Upper lobe of left lung (tissue), 6 donors: ENCODE results near the gene LEFTY2. TPM values are rescaled to one million over a fixed set of nuclear protein-coding genes. Genes with fewer than 3 reads are reported as not detected.
"Not testable (repeated sequence)": the region's sequence is repeated elsewhere in the genome, so short reads cannot be mapped to it uniquely, and the experiment has no call there.

Experiments
- ATAC-seq, 2 donors: fragments of 200-7000 bp; cut with Tn5 transposase; one replicate each; pipeline ENCODE4 v1.9.1; 2022; ENCODE audit warnings: mild to moderate bottlenecking in 2 of 2, moderate library complexity in 2 of 2; ENCODE audit not compliant: low FRiP score in 2 of 2
- DNase-seq, 2 donors: peaks; one replicate each; pipeline ENCODE4 v3.0.0-alpha.2; 2019 to 2020
- H3K27ac ChIP-seq, 4 donors: fragments of 200-600 bp; sonication (generic); one replicate each; pipeline ENCODE4 v1.5.1; 2016 to 2019
- H3K27me3 ChIP-seq, 4 donors: fragments of 200-600 bp; sonication (generic); one replicate each; pipeline ENCODE4 v1.5.1; 2017 to 2019
- H3K36me3 ChIP-seq, 4 donors: fragments of 200-600 bp; sonication (generic); one replicate each; pipeline ENCODE4 v1.5.1; 2016 to 2019
- H3K4me1 ChIP-seq, 4 donors: fragments of 200-600 bp; sonication (generic); one replicate each; pipeline ENCODE4 v1.5.1; 2018 to 2019
- H3K4me3 ChIP-seq, 4 donors: fragments of 200-600 bp; sonication (generic); one replicate each; pipeline ENCODE4 v1.5.1; 2017 to 2019; ENCODE audit warnings: mild to moderate bottlenecking in 2 of 4, moderate library complexity in 1 of 4
- H3K9me3 ChIP-seq, 4 donors: fragments of 200-600 bp; sonication (generic); one replicate each; pipeline ENCODE4 v1.5.1; 2018 to 2019
- EP300 ChIP-seq, 4 donors: sonication (generic); formaldehyde crosslinking; IDR thresholded peaks; one replicate each; pipeline ENCODE4 v1.5.1; 2017; ENCODE audit warnings: antibody characterized with exemption in 4 of 4, control low read depth in 2 of 4
- POLR2A ChIP-seq, 4 donors: fragments of 450-650 bp; IDR thresholded peaks; one replicate each; pipeline ENCODE4 v1.5.1; 2016 to 2017; ENCODE audit warnings: antibody characterized with exemption in 4 of 4, mild to moderate bottlenecking in 2 of 4
- POLR2AphosphoS5 ChIP-seq, 2 donors: sonication (generic); formaldehyde crosslinking; IDR thresholded peaks; one replicate each; pipeline ENCODE4 v1.5.1; 2017; ENCODE audit warnings: antibody characterized with exemption in 2 of 2
- WGBS, 2 donors: methylation state at CpG; one replicate each; pipeline ENCODE4 v1.1.5; 2017 to 2018; 5-methylcytosine and 5-hydroxymethylcytosine counted together
- total RNA-seq, 6 donors: library from RNA; depleted of rRNA in 4 of 6; stranded (reverse); fragments of >200 nt in 4 of 6; gene quantifications; one replicate each; pipeline versions ENCODE4 v1.1.0 to v1.2.1, GENCODE V29; 2016 to 2021
- TF ChIP-seq, protein P1 (sequence below), 6 experiments: fragments of 450-650 bp in 4 of 6; fragments of 200-600 bp in 2 of 6; sonication (generic) in 2 of 6; IDR thresholded peaks; one replicate each; pipeline ENCODE4 v1.5.1; 2016 to 2019; ENCODE audit warnings: antibody characterized with exemption in 6 of 6
- donor health status: DM: no; HTN: no; CAD: no; lungs with moderate emphysema.
- donor health status: DM: no; HTN: yes; CAD: no; lungs with severe emphysema.

The LEFTY2 gene
- total RNA-seq, 6 donors from 2014 or later: 0.44 to 2.9 (median 0.76) TPM; not detected in 2

DNA sequence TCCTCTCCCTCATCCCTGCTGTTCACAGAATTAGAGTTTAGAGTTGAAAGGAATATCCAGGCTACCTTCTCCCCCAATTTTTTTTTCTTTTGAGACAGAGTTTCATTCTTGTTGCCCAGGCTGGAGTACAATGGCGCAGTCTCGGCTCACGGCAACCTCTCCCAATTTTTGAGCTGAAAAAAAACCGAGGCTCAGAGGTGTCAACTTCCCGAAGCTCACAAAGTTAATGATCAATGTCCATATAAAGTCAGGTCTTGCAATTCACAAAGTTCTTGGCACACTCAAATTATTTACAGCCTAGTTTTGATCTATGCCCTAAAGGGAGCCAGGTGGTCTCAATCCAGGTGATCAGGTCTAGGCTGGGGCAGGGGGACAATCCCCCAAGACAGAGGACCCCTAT is 51.3 kb downstream of the LEFTY2 start:
- Histone ChIP-seq H3K4me3 (no peak overlapping the region), H3K27me3 (no peaks in the 10 kb centered on the region), H3K4me1 (peaks cover 0 to 2% (median 0%) of the 10 kb centered on the region in 4 donors), H3K36me3 (no peaks in the 10 kb centered on the region), H3K9me3 (no peaks in the 10 kb centered on the region), H3K27ac (no peak overlapping the region)
- ATAC-seq: no peak
- TF ChIP-seq, protein P1, sequence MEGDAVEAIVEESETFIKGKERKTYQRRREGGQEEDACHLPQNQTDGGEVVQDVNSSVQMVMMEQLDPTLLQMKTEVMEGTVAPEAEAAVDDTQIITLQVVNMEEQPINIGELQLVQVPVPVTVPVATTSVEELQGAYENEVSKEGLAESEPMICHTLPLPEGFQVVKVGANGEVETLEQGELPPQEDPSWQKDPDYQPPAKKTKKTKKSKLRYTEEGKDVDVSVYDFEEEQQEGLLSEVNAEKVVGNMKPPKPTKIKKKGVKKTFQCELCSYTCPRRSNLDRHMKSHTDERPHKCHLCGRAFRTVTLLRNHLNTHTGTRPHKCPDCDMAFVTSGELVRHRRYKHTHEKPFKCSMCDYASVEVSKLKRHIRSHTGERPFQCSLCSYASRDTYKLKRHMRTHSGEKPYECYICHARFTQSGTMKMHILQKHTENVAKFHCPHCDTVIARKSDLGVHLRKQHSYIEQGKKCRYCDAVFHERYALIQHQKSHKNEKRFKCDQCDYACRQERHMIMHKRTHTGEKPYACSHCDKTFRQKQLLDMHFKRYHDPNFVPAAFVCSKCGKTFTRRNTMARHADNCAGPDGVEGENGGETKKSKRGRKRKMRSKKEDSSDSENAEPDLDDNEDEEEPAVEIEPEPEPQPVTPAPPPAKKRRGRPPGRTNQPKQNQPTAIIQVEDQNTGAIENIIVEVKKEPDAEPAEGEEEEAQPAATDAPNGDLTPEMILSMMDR (IDR thresholded peaks at IDR 0.05): no peak
- TF ChIP-seq POLR2AphosphoS5 (IDR thresholded peaks at IDR 0.05): no peak
- TF ChIP-seq POLR2A (IDR thresholded peaks at IDR 0.05): no peak
- TF ChIP-seq EP300 (IDR thresholded peaks at IDR 0.05): no peak
- WGBS, 2 donors: 92 to 93% methylated on average over 5 of the region's 5 CpGs
- DNase-seq: no peak

DNA sequence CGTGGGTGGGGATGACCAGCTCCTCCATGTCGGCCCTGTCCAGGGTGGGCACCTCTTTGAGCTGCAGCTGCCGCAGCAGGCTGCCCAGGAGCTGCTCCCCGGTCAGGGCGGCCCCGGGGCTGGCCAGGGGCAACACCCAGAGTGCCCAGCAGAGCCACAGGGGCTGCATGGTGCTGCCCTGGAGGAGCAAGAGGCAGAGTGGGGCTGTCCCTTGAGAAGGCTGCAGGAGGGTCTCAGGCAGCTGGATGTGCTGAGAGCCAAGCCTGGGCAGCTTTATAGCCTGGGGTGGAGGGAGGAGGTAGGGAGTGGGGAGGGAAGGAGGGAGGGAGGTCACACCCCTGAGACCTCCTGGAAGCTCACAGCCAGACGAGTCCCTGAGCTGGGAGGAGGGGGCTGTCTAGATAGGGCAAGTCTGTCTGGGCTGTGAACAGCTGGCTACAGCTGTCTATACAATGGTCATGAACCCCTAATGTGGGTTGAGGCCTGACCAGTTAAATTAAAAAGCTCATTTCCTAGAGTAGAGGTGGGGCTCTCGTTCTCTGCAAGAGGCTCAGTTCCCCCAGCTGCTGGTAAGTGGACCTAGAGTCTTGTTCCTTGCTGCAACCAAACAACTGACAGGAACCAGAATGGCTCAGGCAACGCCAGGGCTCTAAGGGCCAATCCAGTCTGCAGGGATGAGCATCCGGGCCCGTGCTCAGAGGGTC is 52.0 kb downstream of the LEFTY2 start, which contains the start of gene LEFTY1:
Gene LEFTY1 (minus strand): TSS at position 249 of the 704 bp plus-strand sequence. CDS start 80 bp downstream, at position 169.
- Histone ChIP-seq H3K36me3 (no peaks in the 10 kb centered on the region), H3K27ac (no peak within 1 kb of the TSS), H3K4me3 (no peak within 1 kb of the TSS), H3K9me3 (no peaks in the 10 kb centered on the region), H3K27me3 (no peaks in the 10 kb centered on the region), H3K4me1 (peaks cover 0 to 2% (median 0%) of the 10 kb centered on the region in 4 donors)
- WGBS, 2 donors: 57 to 80% methylated on average over 3 to 6 of the region's 11 CpGs
- ATAC-seq (peak in 1 of 2 donors; percentile 30), DNase-seq (peak in 1 of 2 donors; percentile 73)
- no peak for TF ChIP-seq POLR2A (IDR thresholded peaks at IDR 0.05)
- no peak for TF ChIP-seq POLR2AphosphoS5 (IDR thresholded peaks at IDR 0.05)
- TF ChIP-seq EP300 (IDR thresholded peaks at IDR 0.05): no peak
- TF ChIP-seq, protein P1 (IDR thresholded peaks at IDR 0.05): no peak

DNA sequence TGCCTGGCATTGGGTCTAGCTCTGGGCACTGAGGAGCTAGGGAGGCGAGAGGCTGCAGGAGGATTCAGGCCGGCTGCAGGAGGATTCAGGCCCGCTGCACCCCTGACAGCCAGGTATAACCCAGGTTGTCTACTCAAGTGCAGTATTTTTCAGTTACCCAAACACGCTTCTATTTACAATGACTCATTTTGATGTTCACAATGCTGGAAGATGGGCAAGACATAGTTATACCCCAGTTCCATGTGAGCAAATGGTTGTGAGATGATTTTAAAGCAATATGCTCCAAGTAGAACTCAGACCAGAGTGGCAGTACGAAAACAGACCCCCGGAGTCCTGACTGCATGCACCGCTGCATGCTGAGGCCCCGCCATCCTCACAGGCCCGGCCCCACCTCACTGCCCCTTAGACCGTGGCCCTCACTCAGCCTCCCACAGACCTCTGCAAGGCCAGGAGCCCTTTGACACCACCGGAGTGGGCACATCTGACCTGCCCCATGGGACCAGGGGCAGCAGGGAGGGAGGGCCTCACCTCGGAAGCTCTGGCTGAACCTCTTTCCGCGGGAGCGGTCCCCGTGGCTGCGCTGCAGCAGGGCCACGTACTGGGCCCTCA is 52.6 kb downstream of the LEFTY2 start:
- Histone ChIP-seq H3K4me3 (no peak overlapping the region), H3K27me3 (no peaks in the 10 kb centered on the region), H3K4me1 (peaks cover 0 to 3% (median 1%) of the 10 kb centered on the region in 4 donors), H3K27ac (no peak overlapping the region), H3K36me3 (no peaks in the 10 kb centered on the region), H3K9me3 (no peaks in the 10 kb centered on the region)
- no peak for ATAC-seq
- no peak for DNase-seq
- TF ChIP-seq EP300 (IDR thresholded peaks at IDR 0.05): no peak
- TF ChIP-seq, protein P1 (IDR thresholded peaks at IDR 0.05): no peak
- no peak for TF ChIP-seq POLR2AphosphoS5 (IDR thresholded peaks at IDR 0.05)
- no peak for TF ChIP-seq POLR2A (IDR thresholded peaks at IDR 0.05)
- 86 to 96% methylated on average over 12 to 18 of the region's 18 CpGs for WGBS, 2 donors

DNA sequence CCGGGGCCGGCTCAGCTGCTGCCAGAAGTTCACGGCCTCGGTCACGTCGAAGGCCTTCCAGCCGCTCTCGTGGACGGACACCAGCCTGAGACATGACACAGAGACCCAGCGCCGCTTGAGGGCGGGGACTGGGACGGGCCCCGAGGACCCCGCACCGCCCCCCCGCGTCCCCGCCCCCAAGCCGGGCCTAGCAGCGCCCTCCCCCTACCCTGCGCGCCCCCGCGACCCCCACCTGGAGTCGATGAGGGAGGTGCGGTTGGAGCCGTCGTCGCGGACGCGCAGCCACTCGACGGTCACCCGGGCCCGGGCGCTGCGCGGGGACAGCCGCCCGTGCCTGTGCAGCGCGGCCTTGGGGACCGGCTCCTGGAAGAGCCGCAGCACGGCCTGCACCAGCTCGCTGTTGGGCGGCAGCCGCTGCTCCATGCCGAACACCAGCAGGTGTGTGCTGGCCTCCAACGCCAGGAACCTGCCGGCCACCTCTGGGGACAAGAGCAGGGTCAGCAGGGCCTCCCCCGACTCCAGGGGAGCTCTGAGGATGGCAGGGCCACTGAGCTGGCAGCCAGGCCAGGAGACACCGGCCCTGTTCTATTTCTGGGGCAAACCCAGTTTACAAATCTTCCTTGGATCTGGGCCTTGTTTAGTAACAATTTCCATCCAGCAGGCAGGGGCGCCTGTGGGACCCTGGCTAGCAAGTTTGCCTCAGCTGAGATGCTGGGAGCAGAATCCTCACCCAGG is 53.3 kb downstream of the LEFTY2 start:
- not testable (repeated sequence) for H3K27me3 ChIP-seq, H3K4me1 ChIP-seq, ATAC-seq, H3K9me3 ChIP-seq, H3K36me3 ChIP-seq, H3K27ac ChIP-seq
- peak overlapping the region in 1 of 4 donors; percentile 10 for H3K4me3 ChIP-seq
- peak in 1 of 2 donors; percentile 78 for DNase-seq
- 41 to 100% methylated on average over 1 to 4 of the region's 56 CpGs for WGBS, 2 donors

DNA sequence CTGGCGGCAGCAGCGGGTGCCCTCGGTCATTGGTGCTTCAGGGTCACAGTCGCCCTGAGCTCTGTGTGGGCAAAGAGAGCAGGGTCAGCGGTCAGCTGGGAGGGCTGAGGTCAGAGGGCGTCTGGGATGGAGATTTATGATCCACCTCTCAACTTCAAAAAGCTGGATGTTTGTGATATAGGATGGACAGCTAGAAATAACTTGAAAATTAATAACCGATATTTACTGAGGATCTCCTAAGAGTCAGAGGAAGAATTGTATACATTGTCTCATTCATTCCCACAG is 54.0 kb downstream of the LEFTY2 start:
- WGBS, 2 donors: 90 to 93% methylated on average over 7 of the region's 7 CpGs
- Histone ChIP-seq H3K27me3 (no peaks in the 10 kb centered on the region), H3K27ac (no peak overlapping the region), H3K4me1 (peaks cover 6 to 8% (median 7%) of the 10 kb centered on the region in 4 donors), H3K4me3 (no peak overlapping the region), H3K9me3 (no peaks in the 10 kb centered on the region), H3K36me3 (no peaks in the 10 kb centered on the region)
- no peak for TF ChIP-seq EP300 (IDR thresholded peaks at IDR 0.05)
- no peak for TF ChIP-seq POLR2AphosphoS5 (IDR thresholded peaks at IDR 0.05)
- TF ChIP-seq, protein P1 (IDR thresholded peaks at IDR 0.05): no peak
- no peak for TF ChIP-seq POLR2A (IDR thresholded peaks at IDR 0.05)
- DNase-seq: no peak
- ATAC-seq: no peak
